Middle frontal gyrus (tissue), 1 donor: ENCODE results near the gene N4BP2.

Experiments
- DNase-seq: peaks from one replicate; pipeline ENCODE4 v3.0.0-alpha.2; 2015; ENCODE audit warnings: low spot score; ENCODE audit errors: extremely low spot score

N4BP2 gene

DNA sequence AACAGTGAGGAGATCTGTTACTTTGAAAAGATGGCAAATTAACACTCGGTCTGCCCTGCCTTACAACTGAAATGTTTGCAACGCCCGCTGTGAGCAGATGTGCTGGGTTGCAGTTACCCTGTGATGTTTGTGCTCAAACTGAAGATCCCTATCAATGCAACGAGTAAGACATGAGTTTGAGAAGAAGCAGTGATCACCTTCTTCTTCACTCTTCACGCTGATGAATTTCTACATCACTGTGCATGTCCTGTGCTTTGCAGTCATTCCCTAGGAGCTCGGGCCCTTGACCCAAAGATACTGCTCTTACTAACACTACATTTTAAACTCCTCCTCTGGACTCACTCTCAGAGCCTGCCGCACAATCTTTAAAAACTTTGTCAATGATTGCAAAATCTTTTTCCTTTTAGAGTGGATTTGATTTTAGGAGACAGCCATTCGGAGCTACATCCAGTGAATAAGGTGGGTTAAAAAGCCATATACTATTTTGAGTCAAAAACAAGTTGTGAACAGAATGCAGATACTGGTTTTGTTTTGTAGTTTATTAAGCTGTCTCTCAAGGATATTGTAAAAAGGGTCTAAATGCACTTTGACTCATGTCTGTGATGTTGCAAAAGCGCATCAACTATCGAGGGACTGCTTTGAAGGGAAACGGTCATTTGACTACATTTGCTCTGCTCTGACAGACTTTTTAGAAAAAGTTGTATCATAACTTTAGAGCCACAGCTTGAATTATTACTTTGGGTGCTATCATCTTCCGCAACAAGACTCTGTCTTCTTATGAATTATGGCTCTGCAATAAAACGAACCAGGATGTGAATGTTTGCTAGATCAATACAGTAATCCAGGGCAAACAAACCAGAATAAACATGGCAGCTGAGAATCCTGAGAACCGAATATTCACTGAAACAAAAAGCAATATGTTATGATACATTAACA is 134.5 kb downstream of the N4BP2 start:
- no peak for DNase-seq

DNA sequence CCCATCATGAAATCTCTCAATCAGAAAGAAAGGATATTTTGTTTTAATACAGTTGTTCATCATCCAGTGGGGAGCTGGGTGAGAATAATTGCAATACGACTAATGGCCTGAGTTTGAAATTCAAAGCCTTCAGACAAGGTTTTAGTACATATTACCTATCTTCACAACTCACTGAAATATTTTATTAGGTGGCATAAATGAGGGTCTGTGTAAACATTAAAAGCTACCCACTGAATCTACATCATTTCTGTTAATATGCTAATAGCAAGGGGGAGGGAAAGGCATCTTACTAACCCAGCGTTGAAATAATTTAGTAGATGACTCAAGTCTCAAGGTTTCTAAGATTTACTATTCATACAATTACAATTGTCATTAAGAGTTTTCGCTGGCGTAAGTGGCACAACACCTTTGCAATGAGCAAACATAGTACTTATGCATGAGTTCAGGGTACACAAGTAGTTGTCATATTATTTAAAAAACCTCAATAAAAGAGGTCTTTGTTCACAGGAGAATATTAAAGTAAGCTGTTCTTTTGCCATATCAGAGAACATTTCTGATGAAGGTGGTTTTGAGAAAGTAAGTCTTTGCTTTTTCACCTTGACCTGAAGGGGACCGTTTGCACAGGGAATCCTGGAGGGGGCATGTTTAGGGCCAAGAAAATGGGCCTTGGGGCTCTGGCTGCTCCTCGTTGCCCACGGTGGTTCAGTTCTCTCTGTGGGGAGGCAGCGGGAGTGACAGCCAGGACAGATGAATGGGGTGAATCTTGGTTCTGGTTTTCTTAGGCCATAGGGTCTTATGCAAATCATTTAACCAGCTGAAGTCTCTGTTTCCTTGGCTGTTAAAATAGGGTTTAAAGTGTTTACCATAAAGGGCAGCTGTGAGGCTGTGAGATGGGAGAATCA is 135.7 kb downstream of the N4BP2 start:
- no peak for DNase-seq

DNA sequence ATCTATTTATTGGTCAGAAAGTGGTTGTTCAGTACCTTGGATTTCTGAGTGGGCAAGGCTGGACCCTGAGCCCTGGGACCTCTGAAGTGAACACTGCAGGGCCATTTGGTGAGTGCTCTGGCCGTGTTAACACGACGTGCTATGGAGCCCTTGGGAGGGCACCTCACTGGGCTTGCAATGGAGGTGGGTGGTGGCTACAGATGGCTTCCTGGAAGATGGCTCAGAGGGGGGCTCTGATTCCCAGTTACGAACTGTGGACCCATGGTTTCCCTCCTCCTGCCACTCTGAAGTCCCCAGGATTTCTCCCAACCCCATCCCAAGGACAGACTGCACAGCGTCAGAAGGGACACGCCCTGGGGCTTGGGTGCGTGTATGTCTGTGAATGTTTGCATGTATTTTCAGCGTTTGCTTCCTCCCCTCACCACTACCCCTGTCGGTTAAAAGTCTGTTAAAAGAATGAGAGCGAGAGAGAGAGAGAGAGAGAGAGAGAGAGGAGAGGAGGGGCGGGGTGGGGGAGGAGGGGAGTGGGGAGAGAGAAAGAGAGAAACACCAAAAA is 136.4 kb downstream of the N4BP2 start:
- DNase-seq = no peak

DNA sequence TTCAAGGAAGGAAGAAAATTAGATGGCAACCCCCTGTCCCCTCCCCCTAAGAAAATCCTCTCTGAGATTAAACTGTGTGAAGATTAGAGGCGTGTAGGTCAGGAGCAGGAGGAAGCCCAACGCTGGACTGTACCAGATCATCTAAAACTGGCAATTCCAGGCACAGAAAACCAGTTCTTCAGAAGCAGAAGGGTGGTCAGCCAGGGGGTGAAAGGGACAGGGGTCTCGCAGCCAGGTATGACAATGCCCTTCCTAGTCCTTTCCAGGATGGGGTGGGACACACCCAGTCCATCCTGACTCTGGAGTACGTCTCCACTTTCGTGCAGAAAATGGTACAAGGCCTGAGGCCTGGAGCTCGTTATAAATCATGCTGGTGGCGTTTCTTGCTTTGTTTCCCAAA is 136.9 kb downstream of the N4BP2 start:
- no peak for DNase-seq

DNA sequence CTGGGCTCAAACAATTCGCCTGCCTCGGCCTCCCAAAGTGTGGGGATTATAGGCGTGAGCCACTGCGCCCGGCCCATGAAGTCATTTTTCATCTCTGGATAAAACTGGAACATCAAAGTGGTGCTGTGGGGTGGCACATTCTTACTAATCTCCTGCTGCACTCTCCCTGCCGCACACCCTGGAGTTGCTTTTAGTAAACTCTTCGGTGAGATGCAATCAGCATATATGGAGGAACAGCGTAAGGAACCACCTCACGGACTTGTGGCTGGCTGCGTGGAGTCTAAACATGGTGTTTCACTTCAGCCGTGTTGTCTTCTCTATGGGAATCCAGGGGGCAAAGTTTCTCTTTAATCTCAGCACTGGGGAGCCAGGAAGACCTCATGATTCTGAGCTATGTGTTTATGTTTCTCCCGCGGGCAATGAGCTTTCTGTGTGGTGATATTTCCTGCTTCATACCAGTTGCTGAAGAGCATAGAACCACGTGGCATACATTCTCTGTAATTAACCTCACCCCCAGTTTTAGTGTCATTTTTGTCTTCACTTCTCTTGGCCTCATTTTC is 138.0 kb downstream of the N4BP2 start:
- no peak for DNase-seq

DNA sequence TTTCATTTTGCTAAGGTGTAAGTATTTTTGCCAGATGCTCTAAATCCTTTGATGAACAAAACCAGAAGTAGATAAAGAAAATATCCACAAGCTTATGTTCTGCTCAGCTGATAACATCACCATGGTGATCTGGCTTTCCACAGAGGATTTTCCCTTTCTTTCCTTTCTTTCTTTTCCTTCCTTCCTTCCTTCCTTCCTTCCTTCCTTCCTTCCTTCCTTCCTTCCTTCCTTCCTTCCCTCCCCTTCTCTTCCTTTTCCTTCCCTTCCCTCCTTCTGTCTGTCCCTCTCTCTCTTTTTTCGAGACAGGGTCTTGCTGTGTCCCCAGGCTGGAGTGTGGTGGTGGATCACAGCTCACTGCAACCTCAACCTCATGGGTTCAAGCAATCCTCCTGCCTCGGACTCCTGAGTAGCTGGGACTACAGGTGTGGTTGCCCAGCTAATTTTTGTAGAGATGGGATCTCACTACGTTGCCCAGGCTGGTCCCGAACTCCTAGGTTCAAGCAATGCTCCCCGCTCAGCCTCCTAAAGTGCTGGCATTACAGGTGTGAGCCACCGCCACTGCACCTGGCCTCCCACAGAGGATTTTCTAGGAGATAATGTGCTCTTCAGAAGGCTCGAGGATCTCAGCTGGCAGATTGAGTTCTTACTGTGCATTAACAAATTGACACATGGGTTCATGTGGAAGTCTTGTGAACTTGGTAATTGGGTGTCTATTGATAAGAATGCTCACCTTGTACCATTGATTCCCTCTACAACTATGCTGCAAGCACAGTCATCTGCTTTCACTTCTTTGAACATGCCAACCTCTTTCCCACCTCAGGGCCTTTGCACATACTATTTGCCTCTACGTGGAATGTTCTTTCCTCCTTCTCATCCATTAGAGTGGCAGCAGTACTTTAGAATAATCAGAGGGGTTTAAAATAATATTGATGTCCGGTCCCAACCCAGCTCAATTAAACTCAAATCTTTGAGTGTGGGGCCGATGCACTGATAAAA is 138.8 kb downstream of the N4BP2 start:
- no peak for DNase-seq

DNA sequence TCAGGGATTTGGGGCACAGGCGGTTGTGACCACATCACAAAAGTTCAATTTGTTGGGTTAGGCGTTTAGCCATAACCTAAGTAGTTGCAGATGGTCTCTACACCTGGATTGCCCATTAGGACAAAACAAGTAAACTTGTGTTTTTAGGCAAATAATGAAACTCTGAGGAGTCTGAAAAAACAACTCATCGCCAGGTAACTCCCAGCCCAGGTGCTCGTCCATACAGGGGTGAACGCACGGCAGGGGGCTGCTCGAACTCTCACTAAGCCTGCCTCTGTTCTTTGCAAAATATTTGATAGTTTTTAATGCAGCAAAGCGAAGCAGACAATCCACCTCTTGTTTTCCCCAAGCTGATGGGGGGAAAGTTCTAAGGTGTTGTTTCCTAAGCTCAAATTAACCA is 139.6 kb downstream of the N4BP2 start:
- no peak for DNase-seq

DNA sequence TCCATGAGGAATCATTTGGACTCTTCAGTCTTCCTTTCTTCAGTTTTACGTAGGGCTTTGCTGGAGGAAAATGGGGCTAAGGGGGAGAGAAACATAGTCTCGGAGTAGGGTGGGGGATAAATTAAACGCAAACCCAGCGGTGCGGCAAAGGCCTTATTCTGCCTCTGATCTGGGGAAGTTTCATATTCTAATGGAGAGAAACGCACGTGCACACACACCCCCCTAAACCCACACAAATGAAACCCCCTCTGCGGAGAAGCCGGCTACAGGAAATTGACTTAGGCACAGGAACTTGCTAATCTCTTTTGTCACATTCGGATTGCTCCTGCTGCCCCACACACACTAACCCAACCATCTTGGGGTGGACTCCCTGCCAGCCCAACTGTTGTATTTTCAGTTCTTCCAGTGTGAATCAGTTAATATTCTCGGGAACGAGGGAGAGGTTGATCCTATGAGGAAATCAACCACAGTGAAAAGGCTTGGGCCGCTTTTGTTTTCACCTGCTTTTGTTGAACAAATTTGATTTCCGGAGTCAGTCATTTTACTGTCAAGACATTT is 140.2 kb downstream of the N4BP2 start, which contains the start of gene RHOH:
Gene RHOH (plus strand): TSS at position 308 of the 558 bp plus-strand sequence. CDS start 46,356 bp downstream, outside the sequence.
- DNase-seq = no peak

DNA sequence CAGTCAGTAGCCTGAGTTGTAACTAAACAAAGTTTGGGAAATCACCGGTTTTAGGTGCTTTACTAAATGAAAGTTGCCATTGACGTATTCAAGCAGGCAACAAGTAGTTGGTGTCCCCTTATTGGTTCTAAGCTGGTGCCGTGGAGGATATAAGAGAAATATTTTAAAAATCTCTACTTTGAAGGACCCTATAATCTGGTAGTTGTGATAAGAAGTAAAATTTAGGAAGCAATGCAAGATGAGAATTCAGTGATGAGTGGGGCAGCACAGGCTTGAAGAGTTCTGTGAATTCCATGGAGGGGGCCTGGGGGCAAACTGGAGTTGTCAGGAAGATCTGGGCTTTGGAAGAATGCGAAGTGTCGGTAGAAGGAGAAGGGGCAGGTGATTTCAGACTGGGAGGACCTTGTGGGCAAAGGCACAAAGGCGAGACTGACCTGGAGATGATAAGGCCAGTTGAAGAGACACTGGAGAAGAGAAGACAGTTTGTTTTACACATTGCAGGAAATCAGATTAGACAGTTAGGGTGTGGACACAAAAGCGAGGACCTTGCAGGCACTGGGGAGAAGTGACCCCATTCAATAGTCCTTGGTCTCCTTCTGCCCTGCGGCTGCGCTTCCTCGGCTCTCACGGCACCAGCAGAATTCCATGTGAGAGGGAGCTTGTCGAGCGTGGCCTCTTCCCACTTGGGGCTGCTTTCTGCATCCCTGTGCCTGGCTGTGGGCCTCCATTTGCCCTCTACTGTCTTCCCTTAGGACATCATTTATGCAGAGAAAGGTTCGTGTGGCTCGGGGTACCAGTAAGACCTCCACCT is 141.4 kb downstream of the N4BP2 start:
- DNase-seq = no peak

DNA sequence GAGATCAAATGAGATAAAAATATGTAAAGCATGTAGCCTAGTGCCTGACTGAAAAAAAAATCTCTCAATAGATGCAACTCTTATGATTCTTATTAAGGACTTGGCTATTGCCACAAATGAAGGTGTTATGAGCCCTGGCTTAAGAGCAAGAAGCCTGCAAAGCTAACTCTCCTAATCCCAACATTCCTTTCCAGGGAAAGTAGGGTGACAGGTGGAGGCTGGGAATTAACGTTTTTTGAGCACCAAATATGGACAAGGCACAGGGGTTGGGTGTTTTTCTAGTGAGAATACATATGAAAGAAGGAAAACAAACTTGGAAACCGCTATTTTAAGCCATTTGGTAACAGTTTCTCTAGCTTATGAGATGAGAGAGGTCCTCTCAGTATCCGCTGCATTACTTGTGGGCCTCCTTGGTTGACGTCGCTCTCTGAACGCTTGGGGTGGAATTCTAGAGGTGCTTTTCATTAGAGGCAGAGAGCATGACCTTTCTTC is 142.6 kb downstream of the N4BP2 start:
- DNase-seq = no peak

DNA sequence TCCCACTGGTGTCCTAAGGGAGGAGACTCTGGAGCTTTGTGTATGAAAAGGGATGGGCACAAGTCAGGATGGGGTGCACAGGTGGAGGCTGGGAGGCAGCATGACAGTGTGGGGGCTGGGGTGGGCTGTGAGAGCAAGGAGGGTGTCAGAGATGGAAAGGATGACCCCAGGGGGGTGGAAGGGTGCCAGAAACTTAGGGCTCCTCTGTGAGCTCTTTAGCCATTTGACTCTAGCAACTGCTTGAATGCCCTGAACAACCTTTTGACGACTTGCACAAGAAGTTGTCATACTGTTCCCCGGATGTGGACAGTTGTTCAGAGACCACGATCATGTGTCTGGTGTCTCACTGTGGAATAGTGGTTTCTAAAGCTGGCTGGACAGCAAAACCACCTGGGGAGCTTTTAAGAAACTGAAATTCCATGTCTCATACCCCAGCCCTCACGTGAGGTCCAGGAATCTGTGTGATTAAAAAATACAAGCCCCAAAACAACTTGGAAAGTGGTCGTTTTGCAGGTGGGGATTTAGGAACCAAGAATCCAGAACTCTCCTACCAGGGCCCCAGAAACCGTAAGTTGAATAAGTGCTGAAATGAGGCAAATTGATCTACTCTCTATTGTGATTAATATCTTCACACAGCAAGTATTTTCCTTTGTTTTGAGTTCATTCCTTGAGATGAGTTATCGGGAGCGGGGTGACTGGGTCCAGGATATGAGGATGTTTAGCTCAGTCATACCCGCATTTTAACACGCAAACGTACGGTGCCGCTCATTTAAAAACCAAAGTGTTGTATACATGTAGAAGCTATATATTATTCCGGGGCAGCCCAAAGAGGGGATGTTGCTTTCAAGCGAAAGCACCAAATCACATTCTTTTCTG is 143.6 kb downstream of the N4BP2 start:
- no peak for DNase-seq

DNA sequence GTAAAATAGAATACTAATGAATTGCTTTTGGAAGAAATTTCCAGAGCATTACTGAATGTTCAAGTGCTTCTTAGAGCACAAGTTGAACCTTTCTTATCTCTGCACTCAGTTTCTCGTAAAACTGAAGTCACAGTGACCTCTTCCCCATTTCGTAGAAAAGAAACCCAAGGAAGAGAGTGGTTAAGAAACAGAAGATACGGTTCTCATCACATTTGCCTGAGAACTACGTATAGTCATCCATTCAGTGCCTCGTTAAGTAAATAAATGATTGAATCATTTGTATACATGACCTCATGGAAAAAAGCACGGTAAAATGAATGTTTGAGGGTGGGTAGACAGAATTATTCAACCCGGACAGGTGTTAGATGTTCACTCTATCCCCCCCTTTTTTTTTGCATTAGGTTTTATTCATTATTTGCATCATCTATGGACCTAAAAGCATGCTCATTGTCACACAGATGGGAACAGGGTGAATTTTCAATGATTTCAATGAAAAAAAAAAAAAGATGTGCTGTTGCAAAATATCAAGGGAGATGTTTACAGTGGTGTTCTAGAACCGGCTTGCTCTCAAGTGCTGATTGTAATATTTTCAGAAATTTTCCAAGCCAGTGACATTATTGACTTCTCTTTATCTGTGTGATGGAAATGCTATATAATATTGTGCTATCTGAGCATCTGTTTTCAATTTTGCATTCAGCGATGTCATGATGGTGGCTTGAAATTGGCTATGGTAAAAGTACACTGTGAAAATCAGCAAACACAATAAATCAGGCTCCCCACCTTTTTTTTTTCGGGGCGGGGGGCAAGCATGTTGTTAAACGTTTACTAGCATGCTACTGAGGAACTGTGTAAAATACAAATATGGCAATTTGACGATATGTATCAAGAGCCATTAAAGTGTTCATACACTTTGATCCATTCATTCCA is 144.5 kb downstream of the N4BP2 start:
- DNase-seq = no peak

DNA sequence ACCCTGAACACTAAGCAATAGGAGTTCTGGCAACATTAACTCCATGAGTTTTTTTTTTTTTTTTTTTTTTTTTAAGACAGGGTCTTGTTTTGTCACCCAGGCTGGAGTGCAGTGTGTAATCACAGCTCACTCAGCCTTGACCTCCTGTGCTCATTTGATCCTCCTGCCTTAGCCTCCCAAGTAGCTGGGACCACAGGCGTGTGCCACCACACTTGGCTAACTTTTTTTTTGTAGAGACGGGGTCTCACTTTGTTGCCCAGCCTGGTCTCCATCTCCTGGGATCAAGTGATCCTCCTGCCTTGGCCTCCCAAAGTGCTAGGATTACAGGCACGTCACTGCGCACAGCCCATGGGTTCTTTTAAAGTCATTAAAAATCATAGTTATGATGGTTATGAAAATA is 145.2 kb downstream of the N4BP2 start:
- DNase-seq = no peak

DNA sequence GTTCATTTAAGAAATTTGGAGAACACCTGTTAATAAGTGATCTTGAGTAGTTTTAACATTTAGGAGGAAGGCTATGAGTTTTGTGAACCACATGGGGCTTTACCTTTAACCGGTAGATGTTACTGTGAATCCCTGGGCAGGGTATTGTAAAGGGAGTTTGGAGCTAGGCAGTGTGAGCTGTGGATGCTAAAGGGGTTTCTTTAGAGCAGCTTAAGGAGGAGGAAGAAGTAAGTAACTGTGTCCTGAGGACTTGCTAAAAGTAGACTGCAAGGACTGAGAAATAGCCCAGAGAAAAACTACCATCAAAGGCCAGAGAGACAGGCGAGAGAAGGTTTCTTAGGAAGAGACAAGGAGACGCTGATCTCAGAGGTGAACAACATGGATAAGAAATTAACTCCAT is 145.8 kb downstream of the N4BP2 start:
- no peak for DNase-seq

DNA sequence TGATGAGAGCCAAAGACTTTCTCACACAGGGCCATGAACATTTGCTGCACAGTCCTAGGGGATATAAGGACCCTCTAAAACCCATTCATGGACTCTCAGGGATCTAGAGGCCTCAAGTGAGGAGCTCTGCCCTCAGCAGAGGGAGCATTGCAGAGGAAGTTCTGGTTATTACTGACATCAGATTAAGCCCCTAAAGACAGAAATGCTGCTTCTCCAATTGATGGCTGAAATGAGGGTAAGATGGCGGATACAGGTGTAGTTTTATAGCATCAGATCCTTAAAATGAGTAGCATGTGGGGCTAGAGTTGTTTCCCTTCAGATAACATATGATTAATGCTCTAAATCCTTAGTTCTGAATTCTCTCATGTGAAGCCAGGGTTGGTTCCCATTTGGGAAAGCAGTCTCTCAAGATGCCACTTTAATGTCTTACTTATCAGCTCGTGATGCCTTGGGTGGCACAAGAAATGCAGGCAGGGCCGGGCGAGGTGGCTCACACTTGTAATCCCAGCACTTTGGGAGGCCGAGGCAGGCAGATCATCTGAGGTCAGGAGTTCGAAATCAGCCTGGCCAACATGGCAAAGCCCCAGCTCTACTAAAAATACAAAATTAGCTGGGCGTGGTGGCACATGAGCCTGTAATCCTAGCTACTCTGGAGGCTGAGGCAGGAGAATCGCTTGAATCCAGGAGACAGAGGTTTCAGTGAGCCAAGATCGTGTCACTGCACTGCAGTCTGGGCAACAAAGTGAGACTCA is 148.0 kb downstream of the N4BP2 start:
- DNase-seq = no peak
